H1 (cell line): ENCODE data around the gene ARSB. TPM values are rescaled to one million over a fixed set of nuclear protein-coding genes. Genes with fewer than 3 reads are reported as not detected.

ENCODE experiments used
- CBX8 ChIP-seq: fragments of 300-800, 300-1000 bp; sonication (generic); IDR thresholded peaks from 2 replicates; pipeline ENCODE4 v1.7.1; 2016; ENCODE audit warnings: low read depth, low read length, borderline replicate concordance
- CREB1 ChIP-seq: IDR thresholded peaks from 2 replicates; pipeline ENCODE4 v1.6.1; 2012; ENCODE audit warnings: inconsistent platforms
- FOSL1 ChIP-seq: IDR thresholded peaks from 2 replicates; pipeline ENCODE4 v1.6.1; 2011; ENCODE audit warnings: mild to moderate bottlenecking, low read depth, low read length, moderate library complexity; ENCODE audit not compliant: insufficient read depth
- KDM5A ChIP-seq: fragments of 200-600 bp; IDR thresholded peaks from 2 replicates; pipeline ENCODE4 v1.7.1; 2012; ENCODE audit warnings: mild to moderate bottlenecking, low read length, inconsistent platforms, mixed read lengths
- polyA plus RNA-seq, 7 experiments: library from polyadenylated mRNA; depleted of rRNA in 3 of 7; stranded (reverse) in 5 of 7; unstranded in 2 of 7; fragments of >200 nt in 5 of 7; fragments of 200-250 nt in 2 of 7; gene quantifications; 1 replicate in 5 of 7; 2 replicates in 1 of 7; 4 replicates in 1 of 7; pipeline versions ENCODE4 v1.2.1 to v1.2.3, GENCODE V29; 2011 to 2013; ENCODE audit warnings: missing spikeins in 2 of 7, mixed read lengths in 2 of 7
- total RNA-seq: library from RNA; stranded (reverse); fragmentation: NEBNext Ultra II Directional; extraction: Animal tissue kit (Norgen Biotek cat#: 25700); gene quantifications from 2 replicates; pipeline ENCODE4 v1.2.1, GENCODE V29; 2021
- TF ChIP-seq, protein P1 (sequence below): fragments of 300-600 bp; sonication (generic); IDR thresholded peaks from 2 replicates; pipeline ENCODE4 v1.7.1; 2012; ENCODE audit warnings: low read length, moderate library complexity, mild to moderate bottlenecking, inconsistent platforms; ENCODE audit not compliant: insufficient replicate concordance

Gene ARSB
- total and polyA plus RNA-seq, 2 of the 8 experiments (the other 6 are each of a cell fraction or from before 2014, with no cell fraction given) = 6.4 to 13.9 TPM

DNA sequence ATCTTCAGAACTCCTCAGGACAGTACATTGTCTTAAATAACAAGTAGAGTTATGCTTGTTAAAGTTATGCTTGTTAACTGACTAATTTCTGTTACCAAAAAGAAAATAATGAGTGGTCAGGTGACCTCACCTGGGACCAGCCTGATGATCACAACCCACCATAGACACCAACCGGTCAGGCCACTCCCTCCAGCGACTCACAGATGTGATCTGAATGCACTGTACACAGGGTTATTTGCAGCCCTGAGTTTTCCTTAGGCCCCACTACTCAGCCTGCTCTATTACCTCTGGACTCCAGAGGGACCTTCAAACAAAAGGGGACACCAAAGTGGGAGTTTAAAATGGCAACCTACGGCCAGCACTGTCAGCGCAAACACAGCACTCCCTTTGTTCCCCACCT, 55.3 kb downstream of the ARSB start (continued):
- TF ChIP-seq, protein P1, sequence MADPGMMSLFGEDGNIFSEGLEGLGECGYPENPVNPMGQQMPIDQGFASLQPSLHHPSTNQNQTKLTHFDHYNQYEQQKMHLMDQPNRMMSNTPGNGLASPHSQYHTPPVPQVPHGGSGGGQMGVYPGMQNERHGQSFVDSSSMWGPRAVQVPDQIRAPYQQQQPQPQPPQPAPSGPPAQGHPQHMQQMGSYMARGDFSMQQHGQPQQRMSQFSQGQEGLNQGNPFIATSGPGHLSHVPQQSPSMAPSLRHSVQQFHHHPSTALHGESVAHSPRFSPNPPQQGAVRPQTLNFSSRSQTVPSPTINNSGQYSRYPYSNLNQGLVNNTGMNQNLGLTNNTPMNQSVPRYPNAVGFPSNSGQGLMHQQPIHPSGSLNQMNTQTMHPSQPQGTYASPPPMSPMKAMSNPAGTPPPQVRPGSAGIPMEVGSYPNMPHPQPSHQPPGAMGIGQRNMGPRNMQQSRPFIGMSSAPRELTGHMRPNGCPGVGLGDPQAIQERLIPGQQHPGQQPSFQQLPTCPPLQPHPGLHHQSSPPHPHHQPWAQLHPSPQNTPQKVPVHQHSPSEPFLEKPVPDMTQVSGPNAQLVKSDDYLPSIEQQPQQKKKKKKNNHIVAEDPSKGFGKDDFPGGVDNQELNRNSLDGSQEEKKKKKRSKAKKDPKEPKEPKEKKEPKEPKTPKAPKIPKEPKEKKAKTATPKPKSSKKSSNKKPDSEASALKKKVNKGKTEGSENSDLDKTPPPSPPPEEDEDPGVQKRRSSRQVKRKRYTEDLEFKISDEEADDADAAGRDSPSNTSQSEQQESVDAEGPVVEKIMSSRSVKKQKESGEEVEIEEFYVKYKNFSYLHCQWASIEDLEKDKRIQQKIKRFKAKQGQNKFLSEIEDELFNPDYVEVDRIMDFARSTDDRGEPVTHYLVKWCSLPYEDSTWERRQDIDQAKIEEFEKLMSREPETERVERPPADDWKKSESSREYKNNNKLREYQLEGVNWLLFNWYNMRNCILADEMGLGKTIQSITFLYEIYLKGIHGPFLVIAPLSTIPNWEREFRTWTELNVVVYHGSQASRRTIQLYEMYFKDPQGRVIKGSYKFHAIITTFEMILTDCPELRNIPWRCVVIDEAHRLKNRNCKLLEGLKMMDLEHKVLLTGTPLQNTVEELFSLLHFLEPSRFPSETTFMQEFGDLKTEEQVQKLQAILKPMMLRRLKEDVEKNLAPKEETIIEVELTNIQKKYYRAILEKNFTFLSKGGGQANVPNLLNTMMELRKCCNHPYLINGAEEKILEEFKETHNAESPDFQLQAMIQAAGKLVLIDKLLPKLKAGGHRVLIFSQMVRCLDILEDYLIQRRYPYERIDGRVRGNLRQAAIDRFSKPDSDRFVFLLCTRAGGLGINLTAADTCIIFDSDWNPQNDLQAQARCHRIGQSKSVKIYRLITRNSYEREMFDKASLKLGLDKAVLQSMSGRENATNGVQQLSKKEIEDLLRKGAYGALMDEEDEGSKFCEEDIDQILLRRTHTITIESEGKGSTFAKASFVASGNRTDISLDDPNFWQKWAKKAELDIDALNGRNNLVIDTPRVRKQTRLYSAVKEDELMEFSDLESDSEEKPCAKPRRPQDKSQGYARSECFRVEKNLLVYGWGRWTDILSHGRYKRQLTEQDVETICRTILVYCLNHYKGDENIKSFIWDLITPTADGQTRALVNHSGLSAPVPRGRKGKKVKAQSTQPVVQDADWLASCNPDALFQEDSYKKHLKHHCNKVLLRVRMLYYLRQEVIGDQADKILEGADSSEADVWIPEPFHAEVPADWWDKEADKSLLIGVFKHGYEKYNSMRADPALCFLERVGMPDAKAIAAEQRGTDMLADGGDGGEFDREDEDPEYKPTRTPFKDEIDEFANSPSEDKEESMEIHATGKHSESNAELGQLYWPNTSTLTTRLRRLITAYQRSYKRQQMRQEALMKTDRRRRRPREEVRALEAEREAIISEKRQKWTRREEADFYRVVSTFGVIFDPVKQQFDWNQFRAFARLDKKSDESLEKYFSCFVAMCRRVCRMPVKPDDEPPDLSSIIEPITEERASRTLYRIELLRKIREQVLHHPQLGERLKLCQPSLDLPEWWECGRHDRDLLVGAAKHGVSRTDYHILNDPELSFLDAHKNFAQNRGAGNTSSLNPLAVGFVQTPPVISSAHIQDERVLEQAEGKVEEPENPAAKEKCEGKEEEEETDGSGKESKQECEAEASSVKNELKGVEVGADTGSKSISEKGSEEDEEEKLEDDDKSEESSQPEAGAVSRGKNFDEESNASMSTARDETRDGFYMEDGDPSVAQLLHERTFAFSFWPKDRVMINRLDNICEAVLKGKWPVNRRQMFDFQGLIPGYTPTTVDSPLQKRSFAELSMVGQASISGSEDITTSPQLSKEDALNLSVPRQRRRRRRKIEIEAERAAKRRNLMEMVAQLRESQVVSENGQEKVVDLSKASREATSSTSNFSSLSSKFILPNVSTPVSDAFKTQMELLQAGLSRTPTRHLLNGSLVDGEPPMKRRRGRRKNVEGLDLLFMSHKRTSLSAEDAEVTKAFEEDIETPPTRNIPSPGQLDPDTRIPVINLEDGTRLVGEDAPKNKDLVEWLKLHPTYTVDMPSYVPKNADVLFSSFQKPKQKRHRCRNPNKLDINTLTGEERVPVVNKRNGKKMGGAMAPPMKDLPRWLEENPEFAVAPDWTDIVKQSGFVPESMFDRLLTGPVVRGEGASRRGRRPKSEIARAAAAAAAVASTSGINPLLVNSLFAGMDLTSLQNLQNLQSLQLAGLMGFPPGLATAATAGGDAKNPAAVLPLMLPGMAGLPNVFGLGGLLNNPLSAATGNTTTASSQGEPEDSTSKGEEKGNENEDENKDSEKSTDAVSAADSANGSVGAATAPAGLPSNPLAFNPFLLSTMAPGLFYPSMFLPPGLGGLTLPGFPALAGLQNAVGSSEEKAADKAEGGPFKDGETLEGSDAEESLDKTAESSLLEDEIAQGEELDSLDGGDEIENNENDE = no peak
- no peak for TF ChIP-seq CBX8
- no peak for TF ChIP-seq KDM5A
- no peak for TF ChIP-seq CREB1
- no peak for TF ChIP-seq FOSL1
